Dedifferentiated amniotic fluid mesenchymal stem cell (primary cell): ENCODE results near the gene RNGTT.
A peak's percentile ranks its signal among the peaks of the same experiment; 100 is the strongest.
"Not testable (repeated sequence)": the region's sequence is repeated elsewhere in the genome, so short reads cannot be mapped to it uniquely, and the experiment has no call there.

Experiments
- DNase-seq: peaks from one replicate; pipeline ENCODE4 v3.0.0-alpha.2; 2016; ENCODE audit errors: extremely low spot score

The RNGTT gene

DNA sequence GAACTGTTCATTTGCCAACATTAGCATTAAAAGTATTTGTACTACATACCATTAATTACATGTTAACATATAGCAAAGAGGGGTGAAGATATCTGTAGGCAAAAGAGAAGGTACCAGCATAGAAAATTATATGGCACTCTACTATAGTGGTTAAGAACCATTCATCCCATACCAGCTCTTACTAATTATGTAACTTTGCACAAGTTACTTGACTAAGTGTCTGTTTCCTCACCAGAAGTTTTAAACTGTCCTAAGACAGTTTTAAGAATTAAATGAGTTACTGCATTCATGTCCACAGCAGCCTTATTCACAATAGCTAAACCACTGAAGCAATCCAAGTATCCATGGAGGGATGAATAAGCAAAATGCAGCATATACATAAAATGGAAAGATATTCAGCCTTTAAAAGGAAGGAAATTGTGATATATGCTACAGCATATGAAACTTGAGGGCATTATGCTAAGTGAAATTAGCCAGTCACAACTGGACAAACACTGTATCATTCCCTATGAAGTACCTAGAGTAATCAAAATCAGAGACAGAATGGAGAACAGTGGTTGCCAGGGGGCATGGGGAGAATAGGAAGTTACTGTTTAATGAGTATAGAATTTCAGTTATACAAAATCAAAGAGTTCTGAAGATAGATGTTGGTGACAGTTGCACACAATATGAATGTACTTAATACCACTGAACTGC is 98.9 kb downstream of the RNGTT start:
- no peak for DNase-seq

DNA sequence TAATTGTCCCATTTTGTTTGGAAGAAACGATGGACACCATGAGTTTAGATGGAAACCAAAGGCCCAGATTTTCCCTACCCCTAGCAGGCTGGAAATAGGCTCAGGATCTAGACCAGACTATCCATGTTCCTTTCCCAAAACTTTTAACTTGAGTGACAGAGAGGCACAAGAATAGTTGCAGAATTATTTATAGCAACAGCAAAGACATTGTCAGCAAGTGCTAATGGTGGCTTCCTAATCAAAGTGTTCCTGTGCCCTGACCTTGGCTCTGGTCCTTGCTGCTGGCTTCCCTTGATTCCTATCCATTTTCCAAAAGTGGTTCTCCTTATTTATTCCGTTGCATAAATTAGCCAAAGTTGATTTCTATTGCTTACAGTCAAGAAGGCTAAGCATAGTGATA is 103.1 kb downstream of the RNGTT start:
- no peak for DNase-seq

DNA sequence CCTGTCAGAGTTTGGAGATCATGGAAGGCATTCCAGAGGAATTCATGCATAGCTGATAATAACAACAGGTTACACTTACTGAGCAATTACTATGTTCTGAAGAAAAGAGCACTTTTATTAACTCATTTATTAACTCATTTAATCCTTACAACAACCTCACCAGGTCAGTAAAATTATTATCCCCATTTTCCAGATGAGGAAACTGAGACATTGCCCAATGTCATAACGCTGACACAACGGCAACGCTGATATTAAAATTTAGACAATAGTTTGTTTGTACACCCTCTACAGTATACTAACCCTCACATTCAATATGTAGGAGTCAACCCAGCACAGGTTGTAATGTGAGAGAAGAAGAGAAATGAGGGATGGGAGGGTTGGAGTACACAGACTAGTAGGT is 105.0 kb downstream of the RNGTT start:
- no peak for DNase-seq

DNA sequence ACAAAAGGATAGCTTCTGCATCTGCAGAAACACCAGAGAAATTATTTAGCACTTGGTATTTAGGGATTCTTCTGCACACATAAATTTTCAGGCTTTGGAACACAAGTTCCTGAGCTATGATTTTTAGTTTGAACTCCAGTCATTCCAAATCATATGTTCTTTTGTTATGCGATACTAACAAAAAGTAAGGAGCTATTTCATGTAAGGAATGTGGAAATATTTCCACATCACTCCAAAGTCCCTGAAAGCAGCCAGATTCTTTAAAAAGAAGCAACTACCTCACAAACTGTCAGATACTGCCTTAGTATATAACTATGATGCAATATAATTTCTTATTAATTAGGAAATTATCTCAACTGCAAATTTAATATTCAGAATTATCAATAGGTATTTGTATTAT is 106.9 kb downstream of the RNGTT start:
- DNase-seq: peak; percentile 61

DNA sequence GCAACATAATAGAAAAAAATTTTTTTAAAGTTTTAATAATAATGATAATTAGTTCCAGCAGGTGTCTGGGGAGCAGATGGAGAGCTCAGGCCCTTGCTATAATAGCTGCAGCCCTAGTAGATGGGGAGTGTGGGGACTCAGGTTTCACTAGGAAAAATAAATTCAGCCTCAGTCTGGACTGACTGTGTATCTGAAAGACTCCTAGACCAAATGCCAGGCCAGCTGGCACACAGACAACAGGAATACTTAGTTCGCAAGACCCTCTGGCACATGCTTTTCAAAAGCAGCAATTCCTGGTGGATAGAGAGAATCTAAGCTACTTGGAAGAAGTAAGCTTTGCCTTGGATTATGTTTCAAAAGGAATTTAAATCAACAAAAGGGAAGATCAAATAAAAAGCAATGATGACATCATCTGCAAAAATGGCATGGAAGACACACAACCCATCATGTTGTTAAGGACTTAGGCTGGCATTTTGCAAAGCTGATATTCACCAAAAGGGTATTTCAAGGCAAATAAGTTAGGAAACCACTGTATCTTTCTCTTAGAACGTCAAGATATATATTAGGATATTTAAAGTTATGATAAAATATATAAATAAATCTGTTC is 107.8 kb downstream of the RNGTT start:
- peak; percentile 38 for DNase-seq

DNA sequence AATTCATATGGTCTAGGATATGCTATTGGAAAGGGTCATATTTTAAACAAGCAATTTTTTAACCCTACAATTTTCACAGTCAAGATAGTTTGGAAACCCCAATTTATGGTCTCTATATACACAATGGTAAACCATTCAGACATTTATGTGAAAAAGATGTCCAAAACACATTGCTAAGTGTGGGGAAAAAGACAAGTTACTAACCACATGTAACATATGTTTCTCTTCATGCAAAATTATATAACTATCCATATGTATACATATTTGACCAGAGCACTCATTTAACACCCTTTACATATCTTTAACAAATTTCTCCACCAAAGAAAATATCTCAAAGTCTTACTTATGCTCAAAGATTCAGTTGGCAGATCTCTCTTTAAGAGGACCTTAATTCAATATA is 110.6 kb downstream of the RNGTT start:
- DNase-seq: no peak

DNA sequence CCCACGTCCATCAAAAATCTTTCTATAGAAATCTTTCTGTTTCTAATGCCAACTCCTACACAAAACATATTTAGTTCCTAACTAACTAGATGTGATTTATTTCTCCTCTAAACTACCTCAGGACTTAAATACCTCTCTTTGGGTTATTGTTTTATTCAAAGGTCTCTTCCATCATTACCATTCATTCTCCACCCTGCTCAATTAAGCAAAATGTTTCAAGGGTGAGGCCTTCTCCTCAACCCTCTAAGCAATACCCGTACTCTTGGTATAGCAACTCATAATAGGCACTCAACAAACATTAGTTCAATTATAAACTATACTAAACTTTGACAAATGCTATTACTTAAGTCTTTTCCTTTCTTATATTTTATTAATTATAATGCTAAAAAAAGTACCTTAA is 111.4 kb downstream of the RNGTT start:
- DNase-seq: no peak

DNA sequence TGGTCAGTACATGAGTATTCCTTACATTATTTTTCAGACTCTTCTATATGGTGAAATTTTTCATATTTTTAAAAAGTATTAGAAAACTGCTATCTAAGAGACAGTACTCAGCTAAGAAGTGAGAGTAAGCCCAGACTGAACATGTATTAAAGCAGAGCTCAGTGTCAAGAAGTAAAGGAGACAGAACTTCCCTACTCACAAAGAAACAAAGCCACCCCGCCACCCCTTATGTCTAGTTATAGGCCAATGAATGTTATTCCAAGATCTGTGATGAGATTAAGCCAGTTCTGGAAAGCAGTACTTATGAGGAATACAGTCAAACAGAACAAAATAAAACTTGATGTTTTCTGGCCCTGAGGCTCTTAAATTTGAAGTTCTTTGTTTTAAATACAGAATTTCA is 114.5 kb downstream of the RNGTT start:
- DNase-seq: peak; percentile 15

DNA sequence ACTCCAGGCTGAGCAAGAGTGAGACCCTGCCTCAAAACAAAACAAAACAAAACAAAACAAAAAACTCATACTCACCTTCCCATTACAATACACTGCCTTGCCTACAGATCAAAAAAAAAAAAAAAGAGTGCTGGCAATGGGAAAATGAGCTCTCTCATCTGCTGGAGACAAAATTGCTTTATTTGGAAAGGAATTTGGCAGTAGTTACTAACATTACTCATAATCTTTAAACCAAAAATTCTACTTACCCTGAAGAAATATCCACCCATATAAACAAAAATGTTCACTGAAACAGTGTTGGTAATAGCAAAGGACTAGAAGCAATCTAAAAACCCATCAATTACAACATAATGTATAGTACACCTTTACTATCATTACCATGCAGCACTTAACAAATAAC is 120.4 kb downstream of the RNGTT start:
- peak; percentile 90 for DNase-seq

DNA sequence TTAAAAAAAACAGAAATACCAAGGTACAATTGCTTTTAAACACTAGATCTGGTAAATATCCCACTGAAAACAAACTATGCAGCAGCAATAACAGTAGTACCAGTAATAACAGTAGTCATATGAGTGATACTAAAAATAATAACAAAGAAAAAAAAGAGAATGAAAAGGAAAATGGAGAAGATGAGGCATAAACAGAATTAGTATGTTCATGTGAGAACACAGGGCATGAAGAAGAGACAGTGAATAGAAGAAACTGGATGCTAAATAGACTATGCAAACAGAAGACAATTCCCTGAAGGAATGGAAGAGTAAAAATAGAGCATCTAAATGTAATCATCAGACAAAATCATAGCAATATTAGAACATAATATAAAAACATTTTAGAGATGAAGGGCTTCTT is 121.1 kb downstream of the RNGTT start:
- no peak for DNase-seq

DNA sequence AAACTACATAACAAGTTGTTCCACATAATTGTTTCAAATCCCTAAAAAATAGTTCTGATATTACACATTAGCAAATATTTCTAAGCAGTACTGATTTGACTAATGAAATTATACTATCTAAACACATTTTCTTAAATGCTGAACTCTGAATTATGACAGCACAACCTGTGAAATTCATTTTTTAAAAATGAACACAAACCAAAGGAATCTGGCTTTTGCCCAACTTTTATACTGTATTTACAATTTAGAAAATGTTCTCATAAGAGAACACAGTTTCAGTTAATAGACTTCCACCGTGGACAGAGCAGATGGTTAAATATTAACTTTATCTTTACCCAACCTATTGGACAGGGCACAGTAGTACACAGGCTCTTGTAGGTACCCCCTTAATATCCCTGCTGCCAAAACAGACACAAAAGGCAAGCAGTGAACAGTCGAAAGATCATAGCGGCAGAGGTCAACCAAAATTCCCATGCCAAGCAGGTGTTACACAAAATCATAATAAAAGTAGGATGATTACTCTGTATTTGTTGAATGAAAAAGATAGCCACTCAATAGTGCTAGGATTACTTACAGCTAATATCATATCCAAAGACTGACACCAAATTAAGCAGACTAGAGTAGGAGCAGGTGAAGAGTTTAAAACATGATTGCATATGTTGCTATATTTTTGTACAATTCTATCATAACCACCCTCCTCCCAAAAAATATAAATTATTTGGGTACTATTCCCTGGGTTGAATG is 122.5 kb downstream of the RNGTT start:
- no peak for DNase-seq

DNA sequence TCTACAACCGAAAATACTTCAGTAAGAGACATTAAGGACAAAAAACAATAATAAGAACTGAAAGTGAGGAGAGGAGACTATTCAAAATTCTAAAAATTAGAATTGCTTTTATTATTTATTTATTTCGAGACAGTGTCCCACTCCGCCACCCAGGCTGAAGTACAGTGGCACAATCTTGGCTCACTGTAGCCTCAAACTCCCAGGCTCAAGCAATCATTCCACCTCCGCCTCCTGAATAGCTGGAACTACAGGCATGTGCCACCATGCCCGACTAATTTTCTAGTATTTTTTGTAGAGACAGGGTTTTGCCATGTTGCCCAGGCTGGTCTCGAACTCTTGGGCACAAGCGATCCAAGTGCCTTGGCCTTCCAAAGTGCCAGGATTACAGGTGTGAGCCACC is 123.1 kb downstream of the RNGTT start:
- DNase-seq: no peak

DNA sequence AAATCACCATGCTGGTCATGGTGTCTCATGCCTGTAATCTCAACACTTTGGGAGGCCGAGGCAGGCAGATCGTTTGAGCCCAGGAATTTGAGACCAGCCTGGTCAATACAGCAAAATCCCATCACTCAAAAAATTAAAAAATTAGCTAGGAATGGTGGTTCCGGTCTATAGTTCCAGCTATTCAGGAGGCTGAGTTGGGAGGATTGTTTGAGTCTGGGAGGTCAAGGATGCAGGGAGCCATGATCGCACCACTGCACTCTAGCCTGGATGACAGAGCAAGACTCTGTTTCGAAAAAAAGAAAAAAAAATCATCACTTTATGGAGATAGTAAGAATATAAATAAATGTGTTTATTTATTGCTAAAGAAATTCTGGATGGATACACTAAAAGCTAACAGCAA is 124.1 kb downstream of the RNGTT start:
- DNase-seq: no peak

DNA sequence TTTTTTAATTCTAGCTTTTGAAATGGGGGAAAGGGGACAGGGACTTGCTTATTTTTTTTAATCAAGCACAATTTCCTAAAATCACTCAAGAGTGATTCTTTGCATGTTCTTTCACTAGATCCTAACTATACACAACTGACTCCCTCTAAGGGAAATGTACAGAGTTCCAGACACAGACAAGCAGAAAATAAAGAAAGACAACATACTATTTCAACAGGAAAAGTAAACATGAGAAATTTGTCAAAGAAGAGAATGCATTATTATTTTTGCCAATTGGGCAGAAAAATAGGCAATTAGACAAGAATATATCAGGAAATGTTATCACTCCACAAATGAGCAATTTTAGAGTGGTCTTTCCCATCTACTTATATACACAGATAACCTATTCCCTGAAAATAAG is 128.2 kb downstream of the RNGTT start:
- no peak for DNase-seq

DNA sequence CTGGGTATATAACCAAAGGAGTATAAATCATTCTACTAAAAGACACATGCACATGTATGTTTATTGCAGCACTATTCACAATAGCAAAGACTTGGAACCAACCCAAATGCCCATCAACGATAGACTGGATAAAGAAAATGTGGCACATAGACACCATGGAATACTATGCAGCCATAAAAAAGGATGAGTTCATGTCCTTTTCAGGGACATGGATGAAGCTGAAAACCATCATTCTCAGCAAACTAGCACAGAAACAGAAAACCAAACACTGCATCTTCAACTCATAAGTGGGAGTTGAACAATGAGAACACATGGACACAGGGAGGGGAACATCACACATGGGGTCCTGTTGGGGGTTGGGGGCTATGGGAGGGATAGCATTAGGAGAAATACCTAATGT is 130.3 kb downstream of the RNGTT start:
- DNase-seq: not testable (repeated sequence)

DNA sequence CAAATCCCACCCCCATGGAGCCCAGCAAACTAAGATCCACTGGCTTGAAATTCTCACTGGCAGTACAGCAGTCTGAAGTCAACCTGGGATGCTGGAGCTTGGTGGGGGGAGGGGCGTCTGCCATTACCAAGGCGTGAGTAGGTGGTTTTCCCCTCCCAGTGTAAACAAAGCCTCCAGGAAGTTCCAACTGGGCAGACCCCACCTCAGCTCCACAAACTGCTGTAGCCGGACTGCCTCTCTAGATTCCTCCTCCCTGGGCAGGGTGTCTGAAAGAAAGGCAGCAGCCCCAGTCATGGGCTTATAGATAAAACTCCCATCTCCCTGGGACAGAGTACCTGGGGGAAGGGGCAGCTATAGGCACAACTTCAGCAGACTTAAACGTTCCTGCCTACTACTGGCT is 135.8 kb downstream of the RNGTT start:
- not testable (repeated sequence) for DNase-seq

DNA sequence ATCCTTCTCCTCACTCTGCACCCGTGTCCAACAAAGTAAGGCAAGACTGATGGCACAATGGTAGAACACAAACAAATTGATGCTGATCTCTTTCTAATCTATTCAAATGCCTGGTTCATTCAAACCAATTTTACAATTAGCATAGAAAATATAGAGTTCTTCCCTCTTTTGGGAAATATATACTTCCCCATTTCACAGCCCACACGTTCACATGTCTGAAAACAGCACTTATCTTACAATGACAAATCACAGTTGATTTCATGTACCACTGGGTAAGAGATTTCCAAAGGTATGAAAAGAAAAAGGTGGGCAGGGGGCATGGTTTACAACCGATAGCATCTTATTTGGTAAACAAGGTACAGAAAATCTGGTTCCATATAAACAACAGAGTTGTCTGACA is 137.6 kb downstream of the RNGTT start:
- DNase-seq: no peak

DNA sequence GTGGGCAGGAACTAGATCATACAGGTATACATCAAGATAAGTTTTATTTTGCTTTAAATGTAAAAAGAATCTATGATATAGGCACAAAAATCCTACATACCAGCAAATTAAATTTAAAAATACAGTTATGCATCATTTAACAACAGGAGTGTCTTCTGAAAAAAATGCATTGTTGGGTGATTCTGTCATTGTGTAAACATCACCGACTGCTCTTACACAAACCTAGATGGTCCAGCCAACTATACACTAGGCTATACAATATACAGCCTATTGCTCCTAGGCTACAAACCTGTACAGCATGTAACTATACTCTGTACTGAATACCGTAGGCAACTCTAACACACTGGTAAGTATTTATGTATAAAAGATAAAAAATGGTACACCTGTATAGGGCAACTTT is 139.4 kb downstream of the RNGTT start:
- DNase-seq: peak; percentile 56

DNA sequence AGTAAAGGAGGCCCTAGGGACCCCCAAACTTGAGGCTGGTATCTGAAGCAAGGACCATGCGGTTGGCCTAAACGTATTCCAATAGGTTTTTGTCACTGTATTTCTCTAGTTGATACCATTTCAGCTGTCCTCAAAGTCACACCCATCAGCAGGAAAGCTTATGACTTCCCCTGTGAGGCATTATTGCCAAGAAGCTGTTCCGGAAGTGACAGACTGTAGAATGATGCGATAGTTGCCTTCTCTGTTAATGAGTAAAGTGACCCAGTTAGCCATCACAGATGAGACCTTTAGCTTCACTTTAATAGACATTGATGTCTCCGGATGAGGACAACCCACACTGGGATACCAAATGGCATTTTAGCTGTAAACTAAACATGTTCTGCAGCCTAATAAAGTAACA is 147.9 kb downstream of the RNGTT start:
- DNase-seq: no peak

DNA sequence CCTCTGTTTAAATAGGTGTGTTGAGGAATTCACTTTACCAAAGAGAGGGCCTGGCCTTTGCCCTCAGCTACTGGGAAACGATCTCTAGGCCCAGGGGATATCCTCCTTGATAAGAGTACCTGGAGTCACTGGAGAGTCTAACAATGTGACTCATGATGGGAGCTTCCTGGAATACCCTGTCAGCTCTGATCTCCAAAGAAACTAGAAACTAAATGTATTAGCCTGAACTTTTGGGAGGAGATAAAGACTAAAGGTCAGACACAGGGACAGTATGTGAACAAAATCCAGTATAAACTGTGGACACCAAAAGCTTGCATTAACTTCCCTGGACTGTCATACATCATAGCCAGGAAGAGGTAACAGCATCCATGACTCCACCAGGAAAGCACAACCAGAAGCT is 148.5 kb downstream of the RNGTT start:
- no peak for DNase-seq

DNA sequence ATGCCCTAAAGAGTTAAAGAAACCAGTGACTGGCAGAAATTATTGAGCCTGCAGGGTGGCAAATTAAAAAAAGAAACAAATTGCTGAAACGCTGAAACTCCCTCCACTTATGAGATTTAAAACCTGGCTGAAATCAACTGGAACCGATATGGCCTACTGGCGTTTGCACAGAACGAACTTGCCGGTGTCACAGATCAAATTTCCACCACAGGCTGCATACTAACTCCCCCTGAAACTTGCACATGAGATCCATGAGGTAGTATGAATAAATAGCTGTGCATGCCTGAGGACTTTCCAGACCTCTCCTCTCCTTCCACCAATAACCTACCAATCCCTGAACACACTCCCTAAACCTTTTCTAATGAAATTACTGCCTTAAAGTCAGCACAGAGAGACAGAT is 150.4 kb downstream of the RNGTT start:
- no peak for DNase-seq

DNA sequence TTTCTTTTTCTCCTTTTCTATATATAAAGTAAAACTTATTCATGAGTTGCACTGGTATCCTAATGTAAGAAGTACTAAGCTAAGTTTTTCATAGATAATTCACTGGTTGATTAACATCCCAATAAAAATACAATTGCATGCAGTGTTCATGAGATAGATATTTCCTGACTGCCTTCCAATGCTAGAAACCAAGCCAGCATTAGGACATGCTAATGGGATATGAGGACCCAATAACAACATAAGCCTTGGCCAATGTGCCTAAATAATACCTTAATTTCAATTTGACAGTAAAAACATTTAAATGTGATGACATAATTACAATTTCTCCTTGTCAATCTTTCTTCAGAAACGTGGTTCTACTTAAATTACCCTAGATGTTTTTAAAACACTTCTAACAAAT is 152.7 kb downstream of the RNGTT start:
- DNase-seq: no peak

DNA sequence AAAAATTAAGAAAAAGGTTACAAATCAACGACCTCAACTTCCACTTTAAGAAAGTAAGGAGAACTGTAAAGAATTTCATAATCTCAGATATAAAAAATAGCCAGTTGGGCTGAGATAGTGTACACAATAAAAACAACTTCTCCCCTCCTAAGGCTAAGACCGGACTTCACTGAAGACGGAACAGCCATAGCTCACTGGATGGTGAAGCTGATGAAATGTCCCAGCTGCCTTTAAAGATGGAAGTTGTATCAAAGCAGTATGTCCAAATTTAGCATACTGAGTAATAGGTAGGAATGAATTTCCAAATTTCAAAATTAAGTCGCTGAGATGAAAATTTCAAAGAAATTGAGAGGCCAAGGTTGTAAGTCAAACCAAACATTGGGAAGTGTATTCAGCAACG is 153.3 kb downstream of the RNGTT start:
- DNase-seq: no peak
